Hepatocyte (in vitro differentiated cells): Measurements from ENCODE around the gene LYRM4. TPM values are rescaled to one million over a fixed set of nuclear protein-coding genes. Genes with fewer than 3 reads are reported as not detected.

Experiments
- DNase-seq: peaks from one replicate; pipeline ENCODE4 v3.0.0-alpha.2; 2016; ENCODE audit warnings: low spot score
- H2AFZ ChIP-seq: fragments of 200-600 bp; sonication (generic); 2 replicates; pipeline ENCODE4 v1.6.0; 2016; ENCODE audit warnings: antibody characterized with exemption, mild to moderate bottlenecking
- H3K27ac ChIP-seq: fragments of 200-600 bp; sonication (generic); 2 replicates; pipeline ENCODE4 v1.5.1; 2016; ENCODE audit warnings: mild to moderate bottlenecking
- H3K27me3 ChIP-seq: fragments of 200-600 bp; sonication (generic); 2 replicates; pipeline ENCODE4 v1.6.1; 2016
- H3K36me3 ChIP-seq: fragments of 200-600 bp; sonication (generic); replicated peaks from 2 replicates; pipeline ENCODE4 v1.5.1; 2016; ENCODE audit warnings: low read depth; ENCODE audit not compliant: insufficient read depth
- H3K4me1 ChIP-seq: fragments of 200-600 bp; sonication (generic); 2 replicates; pipeline ENCODE4 v1.5.1; 2016; ENCODE audit warnings: mild to moderate bottlenecking, moderate library complexity; ENCODE audit not compliant: insufficient read depth
- H3K4me2 ChIP-seq: fragments of 200-600 bp; sonication (generic); 2 replicates; pipeline ENCODE4 v1.6.0; 2016
- H3K4me3 ChIP-seq: fragments of 200-600 bp; sonication (generic); 2 replicates; pipeline ENCODE4 v1.5.1; 2016; ENCODE audit warnings: mild to moderate bottlenecking
- H3K79me2 ChIP-seq: fragments of 200-600 bp; sonication (generic); 2 replicates; pipeline ENCODE4 v1.6.0; 2017; ENCODE audit warnings: mild to moderate bottlenecking
- H3K9me2 ChIP-seq: fragments of 200-600 bp; sonication (generic); replicated peaks from 2 replicates; pipeline ENCODE4 v1.6.0; 2017; ENCODE audit warnings: mild to moderate bottlenecking; ENCODE audit not compliant: insufficient read depth
- H3K9me3 ChIP-seq: fragments of 200-600 bp; sonication (generic); 2 replicates; pipeline ENCODE4 v1.5.1; 2016; ENCODE audit warnings: low read depth, mild to moderate bottlenecking
- H4K20me1 ChIP-seq: fragments of 200-600 bp; sonication (generic); 2 replicates; pipeline ENCODE4 v1.6.0; 2016; ENCODE audit warnings: mild to moderate bottlenecking; ENCODE audit not compliant: insufficient read depth, poor library complexity, severe bottlenecking
- EZH2 ChIP-seq: fragments of 200-600 bp; sonication (generic); IDR thresholded peaks from 2 replicates; pipeline ENCODE4 v1.6.1; 2016; ENCODE audit warnings: antibody characterized with exemption, mild to moderate bottlenecking, borderline replicate concordance
- EZH2phosphoT487 ChIP-seq: fragments of 200-600 bp; sonication (generic); IDR thresholded peaks from one replicate; pipeline ENCODE4 v1.6.1; 2018; ENCODE audit warnings: antibody characterized with exemption, mild to moderate bottlenecking, low read depth, moderate library complexity; ENCODE audit not compliant: unreplicated experiment, severe bottlenecking
- WGBS: methylation state at CpG from one replicate; pipeline ENCODE4 v1.1.6; 2016; ENCODE audit warnings: low lambda C conversion rate; ENCODE audit errors: missing lambda C conversion rate; 5-methylcytosine and 5-hydroxymethylcytosine counted together
- microRNA-seq: library from miRNA; unstranded; fragments of <30 nt; microRNA quantifications from one replicate; pipeline ENCODE4, GENCODE V29; 2017
- polyA plus RNA-seq: library from polyadenylated mRNA; unstranded; fragments of >200 nt; fragmentation: Nextera tagmentation; extraction: Ambion mirVana; gene quantifications from 2 replicates; pipeline ENCODE4 v1.2.1, GENCODE V29; 2016
- small RNA-seq: library from RNA; depleted of rRNA; stranded (forward); fragments of <200 nt; gene quantifications from one replicate; pipeline ENCODE3, GENCODE V24; 2014
- total RNA-seq: library from RNA; depleted of rRNA; stranded (reverse); fragments of >200 nt; gene quantifications from 2 replicates; pipeline ENCODE4 v1.2.3, GENCODE V29; 2014
- TF ChIP-seq, protein P1 (sequence below): fragments of 200-600 bp; sonication (generic); IDR thresholded peaks from 2 replicates; pipeline ENCODE4 v1.5.1; 2016; ENCODE audit warnings: antibody characterized with exemption, mild to moderate bottlenecking; ENCODE audit not compliant: poor library complexity

LYRM4 gene
- total and polyA plus RNA-seq, 2 experiments from 2014 or later, result 20.5 to 22.9 TPM

DNA sequence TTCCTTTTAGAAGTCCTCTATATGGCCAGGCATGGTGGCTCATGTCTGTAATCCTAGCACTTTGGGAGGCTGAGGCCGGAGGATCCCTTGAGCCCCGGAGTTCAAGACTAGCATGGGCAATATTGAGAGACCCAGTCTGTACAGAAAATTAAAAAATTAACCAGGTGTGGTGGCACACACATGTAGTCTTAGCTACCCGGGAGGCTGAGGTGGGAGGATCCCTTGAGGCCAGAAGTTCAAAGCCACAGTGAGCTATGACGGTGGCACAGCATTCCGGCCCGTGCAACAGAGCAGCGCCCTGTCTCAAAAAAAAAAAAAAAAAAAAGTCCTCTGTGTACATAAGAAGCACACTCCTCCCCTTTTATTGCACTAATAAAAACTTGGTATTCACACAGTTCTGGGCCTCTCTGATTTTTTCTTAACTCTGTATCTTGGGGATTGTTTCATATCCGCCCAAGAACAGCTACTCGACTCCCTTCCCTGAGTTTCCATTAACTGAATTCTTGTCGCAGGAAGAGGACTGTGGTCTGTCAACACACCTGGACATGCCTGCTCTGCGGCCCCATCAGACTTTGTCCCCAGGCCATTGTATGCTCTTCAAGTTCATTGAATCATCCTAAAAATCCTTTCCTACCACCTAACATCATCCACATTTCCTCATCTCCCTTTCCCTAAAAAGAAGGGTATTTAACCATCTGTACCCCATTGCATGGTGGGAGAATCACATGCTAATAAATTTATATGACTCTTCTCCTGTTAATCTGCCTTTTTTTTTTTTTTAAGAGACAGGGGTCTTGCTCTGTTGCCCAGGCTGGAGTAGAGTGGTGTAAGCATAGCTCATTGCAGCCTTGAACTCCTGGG is 201.5 kb downstream of the LYRM4 start:
- Histone ChIP-seq H3K27ac (peak overlapping the region; percentile 88), H3K4me3 (no peak overlapping the region), H3K9me3 (no peaks in the 10 kb centered on the region), H3K36me3 (no peaks in the 10 kb centered on the region), H3K4me1 (peaks cover 15% of the 10 kb centered on the region), H4K20me1 (no peaks in the 10 kb centered on the region), H3K27me3 (no peaks in the 10 kb centered on the region), H3K4me2 (peak overlapping the region; percentile 18), H3K79me2 (no peaks in the 10 kb centered on the region), H3K9me2 (no peaks in the 10 kb centered on the region), H2AFZ (no peak overlapping the region)
- peak; percentile 62 for DNase-seq
- 60% methylated on average over 11 of the region's 11 CpGs for WGBS
- TF ChIP-seq EZH2phosphoT487, result no peak
- TF ChIP-seq, protein P1, sequence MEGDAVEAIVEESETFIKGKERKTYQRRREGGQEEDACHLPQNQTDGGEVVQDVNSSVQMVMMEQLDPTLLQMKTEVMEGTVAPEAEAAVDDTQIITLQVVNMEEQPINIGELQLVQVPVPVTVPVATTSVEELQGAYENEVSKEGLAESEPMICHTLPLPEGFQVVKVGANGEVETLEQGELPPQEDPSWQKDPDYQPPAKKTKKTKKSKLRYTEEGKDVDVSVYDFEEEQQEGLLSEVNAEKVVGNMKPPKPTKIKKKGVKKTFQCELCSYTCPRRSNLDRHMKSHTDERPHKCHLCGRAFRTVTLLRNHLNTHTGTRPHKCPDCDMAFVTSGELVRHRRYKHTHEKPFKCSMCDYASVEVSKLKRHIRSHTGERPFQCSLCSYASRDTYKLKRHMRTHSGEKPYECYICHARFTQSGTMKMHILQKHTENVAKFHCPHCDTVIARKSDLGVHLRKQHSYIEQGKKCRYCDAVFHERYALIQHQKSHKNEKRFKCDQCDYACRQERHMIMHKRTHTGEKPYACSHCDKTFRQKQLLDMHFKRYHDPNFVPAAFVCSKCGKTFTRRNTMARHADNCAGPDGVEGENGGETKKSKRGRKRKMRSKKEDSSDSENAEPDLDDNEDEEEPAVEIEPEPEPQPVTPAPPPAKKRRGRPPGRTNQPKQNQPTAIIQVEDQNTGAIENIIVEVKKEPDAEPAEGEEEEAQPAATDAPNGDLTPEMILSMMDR, result no peak
- no peak for TF ChIP-seq EZH2

Small RNA genes within 50 kb of the gene (microRNA-seq; reads per million reads assigned to microRNA genes)
- gene MIR3691, result 2.7 reads per million

Small RNA genes within 50 kb of the gene (small RNA-seq; reads per million reads assigned to genes)
- gene MIR3691, result 0.40 reads per million, percentile 26 among the genes with 10 or more reads in this experiment

Other genes with a start within 250 kb of the LYRM4 start
- 0.47 and 0.48 TPM in 2 replicates for gene PPP1R3G, start 175.6 kb downstream of the LYRM4 start, total RNA-seq
- gene PPP1R3G, start 175.6 kb downstream of the LYRM4 start, polyA plus RNA-seq, result 0.18 and 0.82 TPM in 2 replicates
- gene FARS2, start 563 bp upstream of the LYRM4 start, total RNA-seq, result 9.9 and 12.4 TPM in 2 replicates
- 11.6 and 15.4 TPM in 2 replicates for gene FARS2, start 563 bp upstream of the LYRM4 start, polyA plus RNA-seq